ENCODE measurements around the gene NFKBIL1. TPM values are rescaled to one million over a fixed set of nuclear protein-coding genes. Genes with fewer than 3 reads are reported as not detected.
A peak's percentile ranks its signal among the peaks of the same experiment; 100 is the strongest.

Gene NFKBIL1
- total RNA-seq, 2 experiments from 2014 or later = 11.3 to 13.0 TPM

- TF ChIP-seq, protein P1, sequence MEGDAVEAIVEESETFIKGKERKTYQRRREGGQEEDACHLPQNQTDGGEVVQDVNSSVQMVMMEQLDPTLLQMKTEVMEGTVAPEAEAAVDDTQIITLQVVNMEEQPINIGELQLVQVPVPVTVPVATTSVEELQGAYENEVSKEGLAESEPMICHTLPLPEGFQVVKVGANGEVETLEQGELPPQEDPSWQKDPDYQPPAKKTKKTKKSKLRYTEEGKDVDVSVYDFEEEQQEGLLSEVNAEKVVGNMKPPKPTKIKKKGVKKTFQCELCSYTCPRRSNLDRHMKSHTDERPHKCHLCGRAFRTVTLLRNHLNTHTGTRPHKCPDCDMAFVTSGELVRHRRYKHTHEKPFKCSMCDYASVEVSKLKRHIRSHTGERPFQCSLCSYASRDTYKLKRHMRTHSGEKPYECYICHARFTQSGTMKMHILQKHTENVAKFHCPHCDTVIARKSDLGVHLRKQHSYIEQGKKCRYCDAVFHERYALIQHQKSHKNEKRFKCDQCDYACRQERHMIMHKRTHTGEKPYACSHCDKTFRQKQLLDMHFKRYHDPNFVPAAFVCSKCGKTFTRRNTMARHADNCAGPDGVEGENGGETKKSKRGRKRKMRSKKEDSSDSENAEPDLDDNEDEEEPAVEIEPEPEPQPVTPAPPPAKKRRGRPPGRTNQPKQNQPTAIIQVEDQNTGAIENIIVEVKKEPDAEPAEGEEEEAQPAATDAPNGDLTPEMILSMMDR (IDR thresholded peaks at IDR 0.05) = peak; percentile 97
- POLR2A ChIA-PET = interaction anchor here (0.7 to 35.7 kb wide), 13 partner anchors 3 to 811 kb away, joined by 3 to 1181 read pairs (median 4); partner anchors contain the start of genes ATP6V1G2, DDX39B, LST1 and LTA
- H3K4me1 Mint-ChIP-seq (ENCODE audit: low read depth) = peaks cover 47% of the 10 kb centered on the region
- ATAC-seq = peak; percentile 55
- H3K9me3 Mint-ChIP-seq = no peaks in the 10 kb centered on the region
- no peaks in the 10 kb centered on the region for H3K27me3 Mint-ChIP-seq
- peak overlapping the region; percentile 98 for H3K27ac Mint-ChIP-seq
- peaks cover 61% of the 10 kb centered on the region for H3K36me3 Mint-ChIP-seq (ENCODE audit: low read depth)
- H3K4me3 Mint-ChIP-seq = peak overlapping the region; percentile 96
- DNase-seq = peak; percentile 92
- intact Hi-C loops (cut with micrococcal nuclease) = loop anchor here (1.0 to 5.0 kb wide), 2 partner anchors 16 to 34 kb away; partner anchors contain the start of genes ATP6V1G2 and NFKBIL1
- CTCF ChIA-PET = interaction anchor here (1.0 to 56.2 kb wide), 9 partner anchors 11 to 249 kb away, joined by 3 to 2542 read pairs (median 4); partner anchors contain the start of genes AIF1, APOM, ATP6V1G2 and DDX39B
Measured at GRCh38 chr6:31580807-31581433, 33.5 kb downstream of the NFKBIL1 start.

DNA sequence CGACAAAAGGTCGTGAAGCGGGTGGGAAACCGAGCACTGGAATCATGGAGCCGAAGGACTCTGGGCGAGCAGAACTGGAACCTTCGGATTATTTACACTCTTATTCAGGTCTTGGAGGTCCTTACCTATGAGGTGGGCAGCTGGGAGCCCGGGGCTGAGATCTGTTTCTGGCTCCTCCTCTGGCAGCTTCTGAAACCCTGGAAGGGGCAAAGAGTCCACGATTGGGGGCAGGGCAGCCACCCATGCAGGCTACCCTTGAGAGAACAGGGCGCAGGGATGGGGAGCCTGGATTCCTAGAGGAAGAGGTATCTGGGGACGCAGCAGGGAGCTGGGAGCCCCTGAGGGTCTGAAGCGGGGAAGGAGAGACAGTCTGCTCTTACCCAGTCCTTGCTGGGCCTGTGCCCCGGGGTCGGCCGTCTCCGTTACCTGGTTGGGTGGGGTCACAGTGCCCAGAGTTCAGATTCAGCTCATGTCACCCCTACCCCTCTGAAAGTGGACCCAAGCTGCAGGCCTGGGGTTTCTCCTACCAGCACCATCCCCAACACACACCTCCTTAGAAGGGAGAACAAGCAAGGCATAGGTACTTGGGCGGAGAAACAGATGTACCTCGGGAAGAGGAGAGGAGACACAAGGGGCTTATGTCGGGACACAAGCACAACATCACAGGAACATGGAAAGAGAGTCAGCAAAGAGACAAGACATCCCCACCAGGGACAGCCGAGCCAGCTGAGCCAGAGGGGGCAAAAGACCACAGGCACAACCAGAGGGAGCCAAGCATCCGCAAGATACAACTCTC is 34.2 kb downstream of the NFKBIL1 start:
- peak overlapping the region; percentile 96 for H3K4me3 Mint-ChIP-seq
- peaks cover 54% of the 10 kb centered on the region for H3K4me1 Mint-ChIP-seq (ENCODE audit: low read depth)
- intact Hi-C loops (cut with micrococcal nuclease) = loop anchor here (1.0 to 5.0 kb wide), 2 partner anchors 16 to 34 kb away; partner anchors contain the start of genes ATP6V1G2 and NFKBIL1
- H3K27ac Mint-ChIP-seq = peak overlapping the region; percentile 98
- TF ChIP-seq, protein P1 (IDR thresholded peaks at IDR 0.05) = no peak
- H3K27me3 Mint-ChIP-seq = no peaks in the 10 kb centered on the region
- no peaks in the 10 kb centered on the region for H3K9me3 Mint-ChIP-seq
- ChIA-PET POLR2A (interaction anchor here (1.1 to 35.7 kb wide), 11 partner anchors 2 to 195 kb away, joined by 3 to 1181 read pairs (median 8); partner anchors contain the start of genes ATP6V1G2, DDX39B, LST1 and LTA), CTCF (interaction anchor here (1.5 to 56.2 kb wide), 4 partner anchors 10 to 58 kb away, joined by 3 to 2542 read pairs (median 1274); partner anchors contain the start of genes ATP6V1G2, DDX39B, LST1 and LTA)
- DNase-seq = no peak
- ATAC-seq = no peak
- H3K36me3 Mint-ChIP-seq (ENCODE audit: low read depth) = peaks cover 54% of the 10 kb centered on the region

DNA sequence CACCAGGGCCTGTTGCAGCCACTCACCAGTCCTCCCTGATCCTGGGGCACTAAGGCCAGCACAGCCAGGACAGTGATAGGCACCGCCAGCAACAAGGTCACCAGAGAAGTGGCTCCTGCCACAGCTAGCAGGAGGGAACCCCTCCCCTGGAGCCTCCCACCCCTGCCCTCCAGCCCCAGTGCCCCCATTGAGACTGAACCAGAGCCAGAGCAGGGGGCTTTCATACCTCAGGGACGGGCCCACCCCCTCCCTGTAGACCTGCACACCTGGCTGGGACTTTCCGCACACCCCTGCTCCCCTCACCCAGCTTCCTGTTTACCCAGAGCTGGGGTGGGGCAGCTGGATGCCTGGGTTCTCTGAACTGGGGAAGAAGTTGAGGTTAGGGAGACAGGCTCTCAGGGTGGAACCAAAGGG is 34.8 kb downstream of the NFKBIL1 start, which contains the start of gene LTB:
Gene LTB, minus strand, starts transcription at position 195 of the 414 bp plus-strand sequence. Its CDS starts 7 bp downstream, at position 188.
- H3K4me1 Mint-ChIP-seq (ENCODE audit: low read depth) = peaks cover 58% of the 10 kb centered on the region
- no peaks in the 10 kb centered on the region for H3K27me3 Mint-ChIP-seq
- ChIA-PET POLR2A (interaction anchor here (1.0 to 35.7 kb wide), 10 partner anchors 2 to 194 kb away, joined by 3 to 1181 read pairs (median 8); partner anchors contain the start of genes ATP6V1G2, DDX39B, LST1 and LTA), CTCF (interaction anchor here (1.5 to 56.2 kb wide), 3 partner anchors 10 to 58 kb away, joined by 3 to 2542 read pairs (median 2542); partner anchors contain the start of genes ATP6V1G2, DDX39B, LST1 and LTA)
- intact Hi-C loops (cut with micrococcal nuclease) = loop anchor here (5.0 kb wide), 1 partner anchor 35 kb away; the partner anchor contains the start of genes ATP6V1G2 and NFKBIL1
- H3K4me3 Mint-ChIP-seq = peak within 1 kb of the TSS; percentile 96
- H3K36me3 Mint-ChIP-seq (ENCODE audit: low read depth) = peaks cover 53% of the 10 kb centered on the region
- ATAC-seq (peak; percentile 17), DNase-seq (peak; percentile 67)
- TF ChIP-seq, protein P1 (IDR thresholded peaks at IDR 0.05) = no peak
- H3K9me3 Mint-ChIP-seq = no peaks in the 10 kb centered on the region
- H3K27ac Mint-ChIP-seq = peak within 1 kb of the TSS; percentile 98

- Mint-ChIP-seq H3K4me3 (peak overlapping the region; percentile 76), H3K36me3 (ENCODE audit: low read depth) (peaks cover 40% of the 10 kb centered on the region), H3K27ac (peak overlapping the region; percentile 96), H3K4me1 (ENCODE audit: low read depth) (peaks cover 61% of the 10 kb centered on the region), H3K27me3 (no peaks in the 10 kb centered on the region), H3K9me3 (no peaks in the 10 kb centered on the region)
- ChIA-PET POLR2A (interaction anchor here (0.8 to 35.7 kb wide), 6 partner anchors 2 to 44 kb away, joined by 3 to 1181 read pairs (median 16); partner anchors contain the start of genes DDX39B, LST1, LTA and LTB), CTCF (interaction anchor here (1.2 to 56.2 kb wide), 3 partner anchors 7 to 31 kb away, joined by 3 to 2542 read pairs (median 2542); partner anchors contain the start of genes ATP6V1G2, DDX39B, LST1 and LTA)
- DNase-seq (peak; percentile 74), ATAC-seq (peak; percentile 42)
- TF ChIP-seq, protein P1 (IDR thresholded peaks at IDR 0.05) = peak; percentile 74
- intact Hi-C loops (cut with micrococcal nuclease) = no loop called here
Measured at GRCh38 chr6:31585491-31585890, 38.1 kb downstream of the NFKBIL1 start.

Data from activated CD8-positive, alpha-beta T cell treated with anti-CD3 and anti-CD28 coated beads for 36 hours (primary cell).